Putamen (tissue), 1 donor: ENCODE measurements around the gene AMTN.

Experiments
- DNase-seq: peaks from one replicate; pipeline ENCODE4 v3.0.0-alpha.2; 2016; ENCODE audit warnings: low spot score

The AMTN gene

GRCh38 chr4:70559924-70560323 is 41.6 kb downstream of the AMTN start:
- no peak for DNase-seq

GRCh38 chr4:70564033-70564432 is 45.7 kb downstream of the AMTN start:
- no peak for DNase-seq

- DNase-seq: no peak
Measured at GRCh38 chr4:70570796-70571195, 52.4 kb downstream of the AMTN start.

GRCh38 chr4:70571772-70572171 is 53.4 kb downstream of the AMTN start:
- DNase-seq: no peak

- no peak for DNase-seq
Measured at GRCh38 chr4:70575964-70576363, 57.6 kb downstream of the AMTN start.

GRCh38 chr4:70577220-70577927 is 59.0 kb downstream of the AMTN start:
- no peak for DNase-seq

GRCh38 chr4:70581980-70582379 is 63.6 kb downstream of the AMTN start:
- no peak for DNase-seq
